ENCODE data around the gene ITGB6.

- TF ChIP-seq ESRRG (CRISPR knock-in tag; IDR thresholded peaks at IDR 0.05) (no peak), RARB (CRISPR knock-in tag; IDR thresholded peaks at IDR 0.05) (no peak), ZNF70 (CRISPR knock-in tag; IDR thresholded peaks at IDR 0.05) (no peak), ZNF8 (CRISPR knock-in tag; IDR thresholded peaks at IDR 0.05) (no peak)
Observed at GRCh38 chr2:160222546-160223283, 22.6 kb upstream of the ITGB6 start.
